NCI-H82 treated with DMSO at 0.1 percent for 48 hours (cell line): ENCODE results near the gene LCE1D.

Source experiments
- DNase-seq: peaks from one replicate; lab custom pipeline; 2025; ENCODE audit not compliant: unreplicated experiment; lab: John Stamatoyannopoulos, UW

Gene LCE1D

GRCh38 chr1:152796421-152796820, at the start of gene LCE1D:
TSS of gene LCE1D (plus strand) at chr1:152796721. CDS start at chr1:152797795, 1,074 bp downstream.
- no peak for DNase-seq

- DNase-seq = no peak
Observed at GRCh38 chr1:152747831-152748230, 48.7 kb upstream of the LCE1D start.

- DNase-seq = no peak
Observed at GRCh38 chr1:152752225-152752624, 44.3 kb upstream of the LCE1D start.

GRCh38 chr1:152753586-152753985, 42.9 kb upstream of the LCE1D start:
- DNase-seq = no peak

GRCh38 chr1:152756872-152757271, 39.6 kb upstream of the LCE1D start:
- DNase-seq = no peak

- DNase-seq = no peak
Observed at GRCh38 chr1:152757747-152758146, 38.8 kb upstream of the LCE1D start, which contains the start of gene KPRP. TSS of gene KPRP (plus strand) at chr1:152758025. CDS start at chr1:152759589, 1,564 bp downstream.

GRCh38 chr1:152758636-152759035, 37.9 kb upstream of the LCE1D start:
- DNase-seq = no peak

- no peak for DNase-seq
Observed at GRCh38 chr1:152759453-152760173, 36.9 kb upstream of the LCE1D start.

- DNase-seq = no peak
Observed at GRCh38 chr1:152760551-152761190, 35.9 kb upstream of the LCE1D start.

- DNase-seq = no peak
Observed at GRCh38 chr1:152761609-152762213, 34.8 kb upstream of the LCE1D start.

GRCh38 chr1:152768847-152769533, 27.5 kb upstream of the LCE1D start:
- DNase-seq = no peak

GRCh38 chr1:152770411-152770810, 26.1 kb upstream of the LCE1D start:
- DNase-seq = no peak

- no peak for DNase-seq
Observed at GRCh38 chr1:152774875-152775274, 21.6 kb upstream of the LCE1D start, which contains the start of gene LCE1F. TSS of gene LCE1F (plus strand) at chr1:152775140. CDS start at chr1:152776372, 1,232 bp downstream.

- DNase-seq = no peak
Observed at GRCh38 chr1:152776361-152776760, 20.2 kb upstream of the LCE1D start.

- DNase-seq = no peak
Observed at GRCh38 chr1:152777510-152778137, 18.9 kb upstream of the LCE1D start.

GRCh38 chr1:152783095-152783494, 13.4 kb upstream of the LCE1D start:
- no peak for DNase-seq

- DNase-seq = no peak
Observed at GRCh38 chr1:152786077-152786476, 10.4 kb upstream of the LCE1D start, which contains the start of gene LCE1E. TSS of gene LCE1E (plus strand) at chr1:152786257. CDS start at chr1:152787300, 1,043 bp downstream.

GRCh38 chr1:152795686-152796085, 835 bp upstream of the LCE1D start:
- DNase-seq = no peak

GRCh38 chr1:152801333-152801732, 4.8 kb downstream of the LCE1D start:
- no peak for DNase-seq

GRCh38 chr1:152806576-152806975, 10.1 kb downstream of the LCE1D start, which contains the start of gene LCE1C:
TSS of gene LCE1C (minus strand) at chr1:152806651. CDS start at chr1:152805478, 1,173 bp downstream.
- no peak for DNase-seq

GRCh38 chr1:152811050-152811449, 14.5 kb downstream of the LCE1D start:
- no peak for DNase-seq
